HG03432 (cell line): ENCODE data around the gene TMPRSS6.

Source experiments
- ATAC-seq: cut with Tn5 transposase; IDR thresholded peaks from one replicate; pipeline ENCODE4 v1.9.1; 2021; ENCODE audit warnings: mild to moderate bottlenecking, moderate library complexity; ENCODE audit not compliant: unreplicated experiment

Gene TMPRSS6

DNA sequence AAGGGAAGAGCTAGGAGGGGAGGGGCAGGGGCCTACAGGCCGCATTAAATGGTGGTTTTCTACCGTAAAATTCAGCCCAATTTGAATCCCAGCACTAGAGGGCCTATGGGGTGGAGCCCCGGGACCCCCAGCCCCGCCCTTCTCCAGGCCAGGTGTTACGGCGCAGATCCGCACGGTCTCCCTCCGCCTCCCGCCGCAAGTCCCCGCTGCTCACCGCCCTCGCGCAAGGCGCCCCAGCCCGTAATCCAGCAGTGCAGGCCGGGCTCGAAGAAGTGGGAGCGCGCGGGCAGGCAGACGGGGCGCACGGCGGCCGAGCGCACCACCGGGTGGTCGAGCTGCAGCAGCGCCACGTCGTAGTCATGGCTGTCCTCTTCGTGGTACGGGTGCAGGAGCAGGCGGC is 40.7 kb downstream of the TMPRSS6 start:
- ATAC-seq = no peak

DNA sequence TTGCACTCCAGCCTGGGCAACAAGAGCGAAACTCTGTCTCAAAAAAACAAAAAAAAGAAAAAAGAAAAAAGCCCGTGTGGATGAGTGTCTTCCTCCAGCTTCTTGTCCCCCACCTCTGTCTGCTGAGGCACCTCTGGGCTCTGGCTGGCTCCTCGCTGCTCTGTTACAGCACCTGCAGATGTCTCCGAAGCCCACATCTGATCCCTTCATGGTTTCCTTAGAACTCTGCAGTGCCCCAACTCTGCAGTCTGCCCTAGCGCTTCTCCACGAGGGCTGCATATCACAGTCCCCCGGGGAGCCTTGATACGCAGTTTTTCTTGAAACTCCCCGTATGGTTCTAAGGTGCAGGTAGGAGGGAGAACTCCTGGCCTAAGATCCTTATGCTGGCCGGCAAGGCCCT is 42.1 kb downstream of the TMPRSS6 start:
- ATAC-seq = no peak

GRCh38 chr22:37065961-37066360 is 43.6 kb downstream of the TMPRSS6 start:
- no peak for ATAC-seq

GRCh38 chr22:37065180-37065579 is 44.3 kb downstream of the TMPRSS6 start:
- ATAC-seq = no peak

DNA sequence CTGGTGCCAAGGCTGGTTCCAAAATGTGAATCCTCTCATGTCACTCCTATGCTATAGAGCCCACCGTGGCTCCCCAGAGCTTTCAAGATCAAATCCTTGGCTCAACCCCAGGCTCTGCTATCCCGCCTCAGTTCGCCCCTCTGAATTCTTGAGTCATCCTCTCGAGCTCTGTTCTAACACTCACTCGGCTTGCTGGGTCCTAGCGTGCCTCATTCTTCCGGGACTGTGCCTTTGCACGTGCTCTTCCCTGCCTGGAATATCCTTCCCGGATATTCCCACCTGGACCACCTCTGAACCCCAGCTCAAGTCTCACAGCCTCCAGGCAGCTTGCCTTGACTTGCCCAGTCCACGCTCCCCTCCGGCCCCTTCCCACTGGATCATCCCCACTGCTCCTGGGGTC is 45.0 kb downstream of the TMPRSS6 start:
- ATAC-seq = no peak

GRCh38 chr22:37063431-37064420 is 45.8 kb downstream of the TMPRSS6 start:
- no peak for ATAC-seq

- ATAC-seq = no peak
Measured at GRCh38 chr22:37062702-37063381, 46.7 kb downstream of the TMPRSS6 start.

GRCh38 chr22:37062376-37062675 is 47.2 kb downstream of the TMPRSS6 start:
- no peak for ATAC-seq

DNA sequence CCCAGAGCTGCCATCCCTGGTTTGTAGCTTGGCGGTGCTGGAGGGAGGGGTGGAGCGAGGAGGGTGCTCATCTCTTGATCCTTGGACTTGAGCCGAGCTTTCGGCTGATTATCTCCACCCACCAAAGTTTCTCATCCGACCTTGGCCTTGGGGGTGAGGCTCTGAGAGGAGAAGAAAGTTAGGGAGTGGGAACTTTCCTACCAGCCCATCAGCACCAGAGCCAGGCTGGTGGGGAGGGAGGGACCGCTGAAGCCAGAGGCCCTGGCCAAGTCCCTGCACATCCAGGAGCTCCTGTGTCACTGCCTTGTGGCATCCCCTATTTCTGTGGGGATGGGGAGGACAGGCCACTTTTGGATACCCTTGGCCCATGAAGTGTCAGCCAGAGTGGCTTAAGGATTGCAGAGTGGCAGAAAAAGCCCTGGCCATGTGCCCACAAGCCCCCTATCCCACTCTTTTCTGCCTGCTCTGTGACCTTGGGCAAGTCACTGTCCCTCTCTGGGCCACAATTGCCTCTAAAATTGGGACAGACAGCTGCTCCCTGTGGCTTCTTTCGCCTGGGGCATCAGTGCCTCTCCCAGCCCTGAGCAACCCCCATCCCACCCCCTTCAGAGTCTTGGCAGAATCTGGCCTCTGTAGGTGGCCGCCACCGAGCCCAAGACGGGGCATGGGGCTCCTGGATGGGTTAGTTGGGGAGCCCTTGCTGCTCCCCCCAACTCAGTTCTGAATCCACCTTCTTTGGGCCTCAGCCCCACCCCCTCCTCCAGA is 47.7 kb downstream of the TMPRSS6 start:
- no peak for ATAC-seq

- no peak for ATAC-seq
Measured at GRCh38 chr22:37060801-37061610, 48.5 kb downstream of the TMPRSS6 start.

- ATAC-seq = no peak
Measured at GRCh38 chr22:37059876-37060449, 49.5 kb downstream of the TMPRSS6 start.

DNA sequence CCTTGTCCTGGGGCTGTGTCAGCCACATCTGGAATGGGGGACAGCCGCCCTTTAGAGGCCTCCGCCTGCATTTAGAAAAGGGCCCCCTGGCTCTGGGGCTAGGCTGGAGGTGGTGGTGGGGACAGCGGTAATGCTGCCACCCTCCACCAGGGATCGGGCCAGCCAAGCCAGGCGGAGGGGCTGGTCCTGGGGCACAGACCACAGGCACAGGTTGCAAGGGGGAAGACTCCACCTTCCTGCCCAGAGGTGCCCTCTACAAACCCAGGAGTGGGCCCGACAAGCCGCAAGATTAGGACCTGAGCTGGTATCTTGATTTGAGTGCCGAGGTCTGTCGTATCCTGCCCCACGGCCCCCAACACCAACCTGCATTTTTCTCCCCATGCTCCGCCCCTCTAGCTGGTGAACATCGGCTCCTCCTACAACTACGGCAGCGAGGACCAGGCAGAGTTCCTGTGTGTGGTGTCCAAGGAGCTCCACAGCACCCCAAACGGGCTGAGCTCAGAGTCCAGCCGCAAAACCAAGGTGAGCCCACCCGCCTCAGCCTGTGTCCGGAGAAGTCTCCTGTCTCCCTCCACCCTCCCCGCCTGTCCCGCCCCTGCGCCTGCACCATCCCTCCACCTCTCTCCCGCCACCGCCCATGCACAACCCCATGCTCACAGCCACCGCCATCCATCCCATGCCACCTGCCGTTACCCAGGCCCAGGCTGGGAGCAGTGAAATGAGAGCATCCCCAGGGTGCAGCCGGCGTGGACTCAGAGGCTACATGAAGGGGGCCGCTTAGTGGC is 50.4 kb downstream of the TMPRSS6 start:
- no peak for ATAC-seq

- ATAC-seq = no peak
Measured at GRCh38 chr22:37057796-37058510, 51.6 kb downstream of the TMPRSS6 start.

GRCh38 chr22:37057226-37057625 is 52.3 kb downstream of the TMPRSS6 start:
- ATAC-seq = no peak

- ATAC-seq = no peak
Measured at GRCh38 chr22:37056246-37056645, 53.3 kb downstream of the TMPRSS6 start.

- ATAC-seq = no peak
Measured at GRCh38 chr22:37054600-37055365, 54.7 kb downstream of the TMPRSS6 start.

- no peak for ATAC-seq
Measured at GRCh38 chr22:37054056-37054395, 55.5 kb downstream of the TMPRSS6 start.

DNA sequence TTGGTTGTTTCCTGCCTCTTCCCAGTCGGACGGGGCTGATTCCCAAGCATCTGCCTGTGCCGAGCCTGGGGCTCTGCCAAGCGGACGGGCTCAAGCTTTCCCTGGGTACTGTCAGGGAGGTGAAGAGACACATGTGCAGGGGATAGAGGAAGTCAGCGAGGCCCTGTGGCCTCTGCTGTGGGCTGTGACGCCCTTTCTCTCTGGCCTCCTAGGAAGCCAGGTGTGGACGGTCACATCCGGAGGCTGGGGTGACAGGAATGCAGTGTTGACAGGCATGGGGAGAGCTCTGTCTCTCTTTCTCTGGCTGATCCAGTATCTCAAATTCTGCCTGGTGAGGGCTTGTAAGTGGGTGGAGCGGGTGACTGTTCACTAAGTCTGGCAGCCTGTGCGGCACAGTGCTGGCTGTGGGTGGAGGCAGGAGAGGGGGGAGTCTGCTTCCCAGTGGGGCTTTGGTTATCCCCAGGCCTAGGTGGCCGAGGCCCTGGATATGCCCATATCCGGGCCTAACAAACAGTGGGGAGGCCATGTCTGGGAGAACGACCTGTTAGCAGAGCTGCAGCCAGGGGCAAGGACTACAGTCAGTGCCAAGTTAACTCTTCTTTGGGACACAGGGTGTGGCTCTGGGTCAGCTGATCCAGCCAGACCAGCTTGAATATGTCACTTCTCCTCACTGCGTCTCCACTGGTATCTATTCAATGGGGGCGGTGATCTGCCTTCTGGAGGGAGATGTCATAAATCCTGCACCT is 56.0 kb downstream of the TMPRSS6 start:
- no peak for ATAC-seq
